SK-MEL-5 (cell line): ENCODE results near the gene SP100. TPM values are rescaled to one million over a fixed set of nuclear protein-coding genes. Genes with fewer than 3 reads are reported as not detected.
"Not testable (repeated sequence)": the region's sequence is repeated elsewhere in the genome, so short reads cannot be mapped to it uniquely, and the experiment has no call there.

Experiments used
- DNase-seq: peaks from one replicate; pipeline ENCODE4 v3.0.0-alpha.2; 2016; ENCODE audit warnings: low read depth, low spot score
- in situ Hi-C: cut with HindIII; loops from 2 replicates; pipeline ENCODE4 v1.10.0; 2016; ENCODE audit warnings: low sequenced_read_pairs, high pct_unique_total_duplicates, low pct_unique_long_range_greater_than_20kb
- total RNA-seq: library from RNA; depleted of rRNA; stranded (reverse); fragments of >200 nt; shearing (Covaris generic); gene quantifications from 2 replicates; pipeline ENCODE4 v1.2.3, GENCODE V29; 2014

SP100 gene
- total RNA-seq, 1 experiment from 2014 or later = 44.3 TPM

DNA sequence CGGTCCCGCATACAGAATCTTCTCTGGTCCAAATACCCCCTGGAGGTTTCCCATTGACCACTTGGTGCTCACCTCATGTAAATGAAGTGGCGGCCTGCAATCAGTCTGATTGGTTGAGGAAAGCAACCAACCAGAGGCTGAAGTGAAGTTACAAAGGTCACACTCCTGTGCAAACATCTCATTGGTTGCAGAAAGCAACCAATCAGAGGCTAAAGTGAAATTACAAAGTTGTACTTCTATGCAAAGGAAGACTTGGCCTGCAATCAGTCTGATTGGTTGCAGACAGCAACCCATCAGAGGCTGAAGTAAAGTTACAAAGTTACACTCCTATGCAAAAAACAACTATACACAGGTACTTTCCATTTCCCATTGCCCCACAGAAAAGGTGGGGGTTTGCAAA lies 2.5 kb upstream of the SP100 start:
- in situ Hi-C loops = no loop called here
- peak; percentile 17 for DNase-seq

DNA sequence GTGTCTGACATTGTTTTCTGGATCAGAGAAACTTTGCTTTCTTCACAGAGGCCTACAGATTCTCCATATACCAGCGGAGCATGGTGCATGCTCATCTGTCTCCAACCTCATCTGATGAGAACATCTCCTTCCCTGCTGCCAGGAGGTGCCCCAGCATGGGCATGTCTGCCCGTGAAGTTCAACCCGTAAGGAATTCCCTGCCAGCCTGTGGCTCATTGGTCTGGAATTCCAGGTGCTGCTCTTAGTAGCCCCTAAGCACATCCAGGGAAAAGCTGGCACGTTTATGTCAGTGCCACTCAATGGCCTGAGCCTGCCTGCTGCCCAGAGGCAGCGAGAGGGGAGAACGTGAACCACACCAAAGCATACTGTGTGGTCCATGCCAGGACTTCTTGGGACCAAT lies 1.7 kb upstream of the SP100 start:
- no peak for DNase-seq
- in situ Hi-C loops = no loop called here

DNA sequence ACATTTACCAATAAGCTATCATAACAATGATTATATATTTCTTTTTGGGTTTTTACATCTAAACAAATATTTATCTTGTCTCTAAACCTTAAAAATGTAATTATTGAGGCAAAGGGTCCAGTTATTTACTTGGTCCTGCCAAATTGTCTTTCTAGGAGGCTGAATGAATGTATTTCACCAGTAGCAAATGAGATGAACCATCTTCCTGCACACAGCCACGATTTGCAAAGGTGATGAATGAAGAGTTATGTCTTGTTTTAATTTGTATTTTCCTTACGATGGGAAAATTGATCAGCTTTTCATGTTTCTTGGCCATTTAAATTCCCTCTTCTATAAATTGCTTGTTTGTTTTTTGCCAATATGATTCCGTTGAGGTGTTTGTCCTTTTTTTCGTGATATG lies 1.4 kb downstream of the SP100 start:
- in situ Hi-C loops = no loop called here
- no peak for DNase-seq

DNA sequence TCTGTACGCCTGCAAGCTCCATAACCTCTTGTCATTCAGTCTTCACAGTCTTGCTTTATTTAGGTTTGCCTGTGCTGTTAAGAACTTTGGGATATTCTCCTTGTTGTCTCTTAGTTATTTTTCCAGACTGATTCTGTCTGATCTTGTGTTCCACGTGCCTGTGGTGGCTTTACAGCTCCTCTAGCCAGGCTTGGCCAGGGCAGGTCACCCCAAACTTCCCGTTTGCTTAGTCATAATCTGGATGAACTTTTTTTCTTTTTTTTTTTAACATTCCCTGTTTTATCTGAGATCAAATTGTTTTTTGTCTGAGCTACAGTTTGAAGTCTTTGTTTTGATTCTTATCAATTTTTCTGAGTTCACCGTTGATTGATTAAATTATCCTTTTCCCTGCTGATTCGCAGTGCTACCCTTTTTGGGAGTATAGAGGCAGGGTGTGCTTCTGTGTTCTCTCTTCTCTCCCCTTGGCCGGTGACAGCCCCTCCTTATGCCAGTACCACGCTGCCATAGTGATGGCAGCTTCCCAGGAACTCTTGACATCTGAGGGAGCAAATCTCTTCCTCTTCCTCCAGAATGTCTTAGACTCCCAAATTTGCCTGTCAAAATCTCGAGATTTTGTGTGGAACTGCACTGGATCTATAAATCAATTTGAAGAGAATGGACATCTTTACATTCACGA lies 2.5 kb downstream of the SP100 start:
- no peak for DNase-seq
- in situ Hi-C loops = no loop called here

DNA sequence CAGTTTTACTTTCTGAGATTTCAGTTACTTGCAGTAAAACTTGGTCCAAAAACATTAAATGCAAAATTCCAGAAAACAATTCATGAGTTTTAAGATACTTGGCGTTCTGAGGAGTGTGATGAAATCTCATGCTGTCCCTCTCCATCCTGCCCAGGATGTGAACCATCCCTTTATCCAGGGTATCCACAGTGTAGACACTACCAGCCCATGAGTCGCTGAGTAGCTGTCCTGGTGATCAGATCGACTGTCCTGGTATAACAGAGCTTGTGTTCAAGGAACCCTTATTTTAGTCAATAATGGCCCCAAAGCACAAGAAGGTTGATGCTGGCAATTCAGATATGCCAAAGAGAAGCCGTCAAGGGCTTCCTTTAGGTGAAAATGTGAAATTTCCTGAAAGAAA lies 3.2 kb downstream of the SP100 start:
- in situ Hi-C loops = no loop called here
- DNase-seq = no peak

DNA sequence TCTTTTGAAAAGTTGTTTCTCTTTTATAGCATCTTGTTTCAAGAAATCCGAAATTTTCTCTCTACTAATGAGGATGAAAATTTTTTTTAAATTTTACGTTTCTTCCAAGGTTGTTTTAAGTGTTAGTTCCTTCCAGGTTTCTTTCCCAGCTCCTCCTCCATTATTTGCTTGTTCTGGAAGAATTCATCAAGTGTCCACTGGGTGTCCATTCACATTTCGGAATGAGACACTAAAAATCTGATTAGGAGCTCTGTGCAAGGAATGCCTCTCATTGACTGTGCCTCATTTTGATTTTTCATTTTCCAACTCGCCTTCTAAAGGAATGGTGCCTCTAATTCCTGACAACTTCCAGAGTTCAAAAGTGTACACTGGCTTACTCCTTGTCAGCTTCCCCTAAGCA lies 6.1 kb downstream of the SP100 start:
- peak; percentile 36 for DNase-seq
- in situ Hi-C loops = no loop called here

DNA sequence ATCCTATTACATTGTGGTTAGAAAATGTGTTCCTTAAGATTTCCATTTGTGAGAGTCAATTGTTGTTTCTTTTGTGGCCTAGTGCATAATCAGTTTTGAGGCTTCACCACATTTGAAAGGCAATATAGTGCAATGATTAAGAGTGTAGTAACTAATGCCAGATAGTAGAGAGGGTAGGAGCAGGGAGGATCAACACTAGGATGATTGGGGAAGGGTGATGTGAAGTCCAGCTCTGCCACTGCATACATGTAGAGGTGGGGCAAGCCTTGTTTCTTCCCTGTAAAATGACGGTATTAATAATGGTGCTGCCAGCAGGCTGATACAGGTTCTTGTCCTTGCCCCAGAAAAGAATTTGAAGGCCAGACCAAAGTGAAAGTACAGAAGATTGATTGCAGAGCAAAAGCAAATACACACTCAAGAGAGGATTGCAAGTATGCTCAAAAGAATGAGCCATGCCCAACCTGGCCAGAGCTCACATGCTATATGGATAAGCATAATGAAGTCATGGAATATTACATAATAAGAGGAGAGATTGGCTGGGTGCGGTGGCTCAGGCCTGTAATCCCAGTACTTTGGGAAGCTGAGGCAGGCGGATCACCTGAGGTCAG lies 8.0 kb downstream of the SP100 start:
- in situ Hi-C loops = no loop called here
- no peak for DNase-seq

DNA sequence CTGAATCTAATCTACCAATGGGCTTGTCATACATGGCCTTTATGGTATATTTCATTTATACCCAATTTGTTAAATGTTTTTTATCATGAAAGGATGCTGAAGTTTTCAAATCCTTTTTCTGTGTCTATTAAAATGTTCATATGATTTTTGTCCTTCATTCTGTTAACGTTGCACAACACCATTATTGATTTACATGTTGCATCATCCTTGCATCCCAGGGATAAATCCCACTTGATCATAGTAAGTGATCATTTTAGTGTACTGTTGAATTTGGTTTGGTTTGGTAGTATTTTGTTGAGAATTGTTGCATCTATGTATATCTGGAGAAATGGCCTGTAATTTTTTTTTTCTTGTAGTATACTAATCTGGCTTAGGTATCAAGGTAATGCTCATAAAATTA lies 9.4 kb downstream of the SP100 start:
- in situ Hi-C loops = no loop called here
- no peak for DNase-seq

DNA sequence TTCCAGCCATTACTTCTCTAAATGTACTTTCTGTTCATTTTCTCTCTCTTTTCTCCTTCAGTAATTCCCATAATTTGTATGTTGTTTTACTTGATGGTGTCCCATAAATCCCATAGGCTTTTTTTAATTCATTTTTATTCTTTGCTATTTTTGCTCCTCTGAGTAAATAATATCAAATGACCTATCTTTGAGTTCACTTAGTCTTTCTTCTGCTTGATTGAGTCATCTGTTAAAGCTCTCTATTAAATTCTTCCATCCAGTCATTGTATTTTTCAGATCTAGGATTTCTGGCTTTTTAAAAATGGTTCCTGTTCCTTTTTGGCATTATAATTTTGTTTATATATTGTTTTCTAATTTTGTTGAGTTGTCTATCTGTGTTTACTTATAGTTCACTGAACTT lies 13.5 kb downstream of the SP100 start:
- in situ Hi-C loops = no loop called here
- no peak for DNase-seq

DNA sequence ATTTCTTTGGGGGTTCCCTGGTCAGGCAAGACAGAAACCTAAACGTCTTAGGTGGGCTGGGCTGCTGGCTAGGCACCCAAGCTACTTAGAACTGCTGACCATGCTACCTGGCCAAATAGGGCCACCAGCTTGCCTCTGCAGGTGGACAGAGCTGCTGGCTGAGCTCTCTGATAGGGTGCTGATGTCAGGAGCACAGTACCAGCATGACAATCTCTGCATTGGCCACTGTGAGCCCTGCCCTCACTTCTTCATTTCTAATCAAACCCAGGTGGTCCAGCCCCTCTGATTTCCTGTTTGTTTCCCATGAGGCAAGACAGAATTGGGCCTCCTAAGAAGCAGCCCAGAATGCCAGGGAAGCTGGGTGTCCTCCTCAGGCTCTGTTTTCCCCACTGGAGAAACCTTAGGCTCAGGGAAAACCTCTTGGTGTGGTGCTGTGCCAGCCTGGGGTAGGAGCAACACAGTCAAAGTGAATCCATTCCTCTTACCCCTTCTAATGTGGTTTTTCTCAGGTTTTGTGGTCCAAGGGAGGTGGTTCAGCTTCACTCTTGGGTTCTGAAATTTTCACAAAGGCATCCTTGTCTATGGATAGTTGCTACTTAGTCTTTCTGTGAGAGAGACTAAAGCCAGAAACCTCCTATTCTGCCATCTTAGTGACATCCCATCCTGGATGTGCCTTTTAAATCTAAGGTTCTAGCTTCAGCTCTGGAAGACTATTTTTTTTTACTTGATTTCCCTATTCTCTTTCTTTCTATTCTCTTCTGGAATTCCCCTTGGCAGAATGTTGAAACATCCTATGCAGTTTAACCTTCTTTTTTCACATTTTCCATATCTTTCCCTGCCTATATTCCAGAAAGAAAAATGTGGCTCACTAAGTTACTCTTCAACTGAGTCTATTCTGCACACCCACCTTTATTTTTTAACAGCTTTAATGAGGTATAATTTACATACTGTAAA lies 15.2 kb downstream of the SP100 start:
- in situ Hi-C loops = no loop called here
- no peak for DNase-seq

DNA sequence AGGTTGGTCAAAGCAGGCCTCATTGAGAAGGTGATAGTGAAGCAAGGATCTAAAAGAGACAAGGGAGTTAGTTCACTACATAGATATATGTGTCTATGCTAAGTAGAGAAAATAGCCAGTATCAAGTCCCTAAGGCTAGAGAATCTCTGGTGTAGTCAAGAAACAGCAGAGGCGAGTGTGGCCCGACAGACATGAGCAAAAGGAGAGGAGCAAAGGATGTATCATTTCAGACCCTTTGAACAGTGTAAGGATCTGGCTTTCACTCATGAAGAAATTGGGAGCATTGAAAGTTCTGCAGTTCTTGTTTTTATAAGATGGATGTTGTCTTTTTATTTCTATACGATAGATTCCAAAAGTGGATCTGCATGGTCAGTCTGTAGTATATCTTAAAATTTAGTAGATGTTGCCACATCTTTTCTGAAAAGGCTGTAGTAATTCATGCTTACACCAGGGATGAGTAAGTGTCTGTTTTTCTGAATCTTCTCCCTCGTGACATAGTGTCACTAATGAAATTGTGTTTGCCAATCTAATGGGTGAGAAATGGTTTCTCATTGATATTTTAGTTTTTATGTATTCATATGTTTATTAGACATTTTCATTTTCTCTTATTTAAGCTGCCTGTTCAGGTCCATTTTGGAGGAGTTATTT lies 18.8 kb downstream of the SP100 start:
- no peak for DNase-seq
- in situ Hi-C loops = no loop called here

DNA sequence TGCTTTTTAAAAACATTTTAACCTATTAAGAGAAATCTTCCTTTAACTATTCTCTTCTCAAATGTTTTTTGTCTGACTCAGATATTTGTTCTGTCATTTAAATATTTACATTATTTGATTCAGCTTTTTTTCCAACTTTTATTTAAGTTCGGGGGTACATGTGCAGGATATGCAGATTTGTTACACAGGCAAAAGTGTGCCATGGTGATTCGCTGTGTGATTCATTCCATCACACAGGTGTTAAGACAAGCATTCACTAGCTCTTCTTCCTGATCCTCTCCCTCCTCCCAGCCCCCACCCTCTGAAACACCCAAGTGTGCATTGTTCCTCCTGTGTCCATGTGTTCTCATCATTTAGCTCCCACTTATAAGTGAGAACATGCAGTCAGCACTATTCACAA lies 19.4 kb downstream of the SP100 start:
- in situ Hi-C loops = no loop called here
- DNase-seq = no peak

DNA sequence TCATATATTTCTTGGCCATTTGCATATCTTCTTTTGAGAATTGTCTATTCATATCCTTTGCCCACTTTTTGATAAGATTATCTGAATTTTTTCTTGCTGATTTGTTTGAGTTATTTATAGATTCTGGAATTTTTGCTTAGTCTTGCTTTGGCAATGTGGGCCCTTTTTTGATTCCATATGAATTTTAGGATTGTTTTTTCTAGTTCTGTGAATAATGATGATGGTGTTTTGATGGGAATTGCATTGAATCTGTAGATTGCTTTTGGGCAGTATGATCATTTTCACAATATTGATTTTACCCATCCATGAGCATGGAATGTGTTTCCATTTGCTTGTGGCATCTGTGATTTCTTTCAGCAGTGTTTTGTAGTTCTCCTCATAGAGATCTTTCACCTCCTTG lies 23.1 kb downstream of the SP100 start:
- DNase-seq, in situ Hi-C loops: not testable (repeated sequence)

DNA sequence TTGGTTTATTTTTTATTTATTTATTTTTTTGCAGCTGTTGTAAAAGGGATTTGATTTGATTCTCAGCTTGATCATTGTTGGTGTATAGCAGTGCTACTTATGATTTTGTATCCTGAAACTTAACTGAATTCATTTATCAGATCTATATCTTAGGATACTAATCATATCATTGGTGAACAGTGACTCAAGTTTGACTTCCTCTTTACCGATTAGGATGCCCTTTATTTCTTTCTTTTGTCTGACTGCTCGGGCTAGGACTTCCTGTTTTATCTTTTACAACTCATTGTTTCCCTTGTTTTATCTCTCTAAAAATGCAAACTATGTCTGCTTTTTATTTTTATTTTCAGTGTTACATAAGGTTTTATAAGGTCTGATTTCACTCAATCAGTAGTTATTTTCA lies 23.6 kb downstream of the SP100 start:
- in situ Hi-C loops = no loop called here
- DNase-seq = no peak

DNA sequence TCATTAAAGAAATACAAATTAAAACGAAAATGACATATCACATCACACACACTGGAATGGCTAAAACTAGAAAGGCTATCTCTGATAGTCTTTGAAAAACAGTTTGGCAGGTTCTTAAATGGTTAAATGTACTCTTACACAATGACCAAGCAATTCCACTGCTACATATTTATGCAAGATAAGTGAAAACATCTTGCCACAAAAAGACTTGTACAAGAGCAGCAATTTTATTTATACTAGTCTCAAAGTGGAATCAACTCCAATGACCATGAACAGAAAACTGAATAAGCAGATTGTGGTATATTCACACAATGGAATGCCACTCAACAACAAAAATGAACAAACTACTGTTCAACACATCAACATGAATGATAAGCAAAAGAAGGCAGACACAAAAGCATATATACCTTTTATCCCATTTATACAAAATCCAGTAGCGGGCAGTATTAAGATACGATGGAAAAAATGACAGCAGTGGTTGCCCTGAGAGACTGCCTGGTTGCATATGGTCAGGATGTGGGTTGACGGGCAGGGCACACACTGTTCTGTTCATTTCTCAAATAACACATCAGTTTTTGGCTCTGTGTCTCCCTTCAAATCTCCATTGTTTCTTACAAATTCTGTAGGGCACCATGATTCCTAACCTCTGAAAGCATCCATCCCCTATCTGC lies 25.4 kb downstream of the SP100 start:
- in situ Hi-C loops = no loop called here
- no peak for DNase-seq

DNA sequence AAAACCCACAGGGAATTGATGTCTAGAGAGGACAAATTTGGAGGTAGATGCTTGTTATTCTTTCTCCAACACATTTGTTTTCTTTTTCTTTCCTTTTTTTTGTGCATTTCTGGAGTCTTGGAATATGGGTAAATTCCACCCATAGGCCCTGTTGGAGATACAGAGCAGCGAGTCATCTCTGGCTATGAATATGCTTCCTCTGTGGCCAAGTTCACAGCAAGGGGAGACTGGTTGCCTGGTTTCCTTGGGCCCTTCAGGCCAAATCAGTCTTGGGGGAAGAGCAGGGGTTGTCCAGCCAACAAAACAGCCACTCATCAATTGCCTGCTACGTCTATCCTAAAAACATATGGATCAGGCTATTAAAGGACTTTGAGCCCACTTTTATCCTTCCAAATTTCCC lies 27.5 kb downstream of the SP100 start:
- in situ Hi-C loops = no loop called here

DNA sequence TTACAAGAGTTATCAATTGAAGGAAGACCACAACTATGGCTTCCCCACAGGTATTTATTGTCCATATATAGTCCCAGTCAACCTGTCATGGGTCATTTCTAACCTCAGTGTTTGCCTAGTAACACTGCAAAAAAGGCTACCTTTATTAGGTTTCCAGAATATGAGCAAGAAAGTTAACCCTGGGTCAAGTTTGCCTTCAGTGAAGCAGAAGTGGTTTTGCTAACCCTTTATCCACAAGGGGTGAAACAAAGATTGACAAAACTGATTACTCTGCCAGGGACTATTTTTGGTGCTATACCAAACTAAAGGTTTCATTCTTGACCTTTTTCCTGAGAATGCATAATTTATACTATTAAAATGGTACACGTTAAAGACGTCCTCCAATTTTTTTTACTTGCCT lies 28.8 kb downstream of the SP100 start:
- no peak for DNase-seq
- in situ Hi-C loops = no loop called here

More for the DNA sequence above, 27.5 kb downstream of the SP100 start:
- DNase-seq = no peak

DNA sequence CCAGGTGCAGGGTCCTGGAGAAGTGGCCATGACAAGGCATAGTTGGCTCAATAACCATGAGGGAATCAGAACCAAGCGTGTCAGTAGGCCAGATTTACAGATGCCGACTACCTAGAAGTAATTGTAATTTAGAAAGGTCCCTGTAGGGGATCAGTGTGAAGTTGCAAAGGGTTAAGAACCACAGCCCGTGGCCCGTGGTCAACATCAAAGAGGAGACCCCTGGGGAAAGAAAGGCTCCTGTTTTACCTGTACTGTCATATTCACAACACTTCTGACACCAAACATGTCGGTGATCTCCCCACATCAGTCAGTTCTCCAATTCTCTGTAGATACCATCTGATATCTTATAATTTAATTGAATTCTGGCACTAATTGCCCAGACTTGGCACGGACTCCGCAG lies 31.0 kb downstream of the SP100 start:
- no peak for DNase-seq
- in situ Hi-C loops = no loop called here
